Thoracic aorta (tissue), 2 donors: ENCODE data around the gene RBM6. TPM values are rescaled to one million over a fixed set of nuclear protein-coding genes. Genes with fewer than 3 reads are reported as not detected.

Experiments
- ATAC-seq: fragments of 150-250 bp; one replicate; pipeline ENCODE4 v1.8.0; 2017; ENCODE audit warnings: low read depth; ENCODE audit not compliant: insufficient number of reproducible peaks, low FRiP score
- DNase-seq: peaks from one replicate; pipeline ENCODE4 v3.0.0-alpha.2; 2020; ENCODE audit warnings: low spot score
- H3K27ac ChIP-seq, 2 donors: fragments of 200-600 bp; sonication (generic); 1 replicate in 1 of 2; 2 replicates in 1 of 2; pipeline ENCODE4 v1.5.1; 2016; ENCODE audit warnings: mild to moderate bottlenecking in 2 of 2, moderate library complexity in 2 of 2
- H3K27me3 ChIP-seq: fragments of 200-600 bp; sonication (generic); replicated peaks from 2 replicates; pipeline ENCODE4 v1.6.0; 2016; ENCODE audit warnings: mild to moderate bottlenecking; ENCODE audit not compliant: insufficient read depth
- H3K36me3 ChIP-seq: fragments of 200-600 bp; sonication (generic); one replicate; pipeline ENCODE4 v1.5.1; 2016
- H3K4me1 ChIP-seq, 2 donors: fragments of 200-600 bp; sonication (generic); 1 replicate in 1 of 2; 2 replicates in 1 of 2; pipeline versions ENCODE4 v1.5.1 to v1.6.0; 2016; ENCODE audit warnings: low read depth in 2 of 2, mild to moderate bottlenecking in 1 of 2; ENCODE audit not compliant: control insufficient read depth in 1 of 2
- H3K4me3 ChIP-seq: fragments of 200-600 bp; sonication (generic); 2 replicates; pipeline ENCODE4 v1.5.1; 2016; ENCODE audit warnings: mild to moderate bottlenecking
- H3K9me3 ChIP-seq: fragments of 200-600 bp; sonication (generic); 2 replicates; pipeline ENCODE4 v1.5.1; 2016
- total RNA-seq, 2 donors: library from RNA; depleted of rRNA; stranded (reverse); fragments of >200 nt; gene quantifications; one replicate each; pipeline versions ENCODE4 v1.1.0 to v1.2.3, GENCODE V29; 2016
- TF ChIP-seq, protein P1 (sequence below): fragments of 200-600 bp; sonication (generic); IDR thresholded peaks from one replicate; pipeline ENCODE4 v1.5.1; 2019; ENCODE audit warnings: antibody characterized with exemption

RBM6 gene
- total RNA-seq, 2 donors from 2014 or later: 99.6 to 181 TPM

DNA sequence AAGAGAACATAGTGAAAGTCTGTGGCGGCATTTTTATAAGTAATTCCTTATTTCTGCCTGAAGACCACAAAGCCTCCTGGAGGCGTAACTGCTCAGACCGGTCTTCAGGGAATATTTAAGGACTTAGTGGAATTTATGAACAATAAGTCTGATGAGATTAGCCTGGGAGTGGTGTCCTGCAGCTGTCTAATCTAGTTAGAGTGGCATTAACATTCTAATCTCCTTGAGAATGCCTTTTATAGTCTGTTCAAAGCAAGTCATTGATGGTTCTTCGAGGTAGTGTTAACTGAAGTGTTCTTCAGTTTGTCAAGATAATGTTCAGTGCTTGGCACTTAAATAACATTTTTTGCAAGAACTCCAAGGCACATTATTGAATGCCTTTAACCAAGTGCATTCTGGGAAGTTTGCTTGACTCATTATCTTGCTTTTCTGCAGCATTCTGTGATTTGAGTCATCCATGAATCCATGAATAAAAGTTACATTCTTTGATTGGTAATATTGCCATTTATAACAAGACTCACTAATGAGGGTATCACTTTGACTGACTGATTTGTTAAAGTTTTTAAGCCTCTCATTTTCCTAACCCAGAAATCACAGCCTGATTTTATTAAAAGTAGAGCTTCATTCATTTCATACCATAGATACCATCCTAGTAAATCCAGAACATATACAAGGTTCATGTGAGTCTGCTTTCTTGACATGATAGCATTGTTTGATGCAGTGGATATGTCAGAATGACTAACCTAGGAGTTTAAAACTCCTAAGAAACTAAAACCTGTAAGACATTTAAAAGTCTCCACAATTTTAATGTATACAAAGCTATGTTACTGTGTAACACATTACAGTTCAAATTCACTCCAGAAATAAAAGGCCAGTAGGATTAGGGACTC is 161.3 kb downstream of the RBM6 start:
- Histone ChIP-seq H3K27me3 (no peaks in the 10 kb centered on the region), H3K4me1 (no peaks in the 10 kb centered on the region), H3K36me3 (peaks cover 91% of the 10 kb centered on the region), H3K4me3 (no peak overlapping the region), H3K27ac (no peak overlapping the region), H3K9me3 (no peaks in the 10 kb centered on the region)
- DNase-seq (no peak), ATAC-seq (no peak)
- TF ChIP-seq, protein P1, sequence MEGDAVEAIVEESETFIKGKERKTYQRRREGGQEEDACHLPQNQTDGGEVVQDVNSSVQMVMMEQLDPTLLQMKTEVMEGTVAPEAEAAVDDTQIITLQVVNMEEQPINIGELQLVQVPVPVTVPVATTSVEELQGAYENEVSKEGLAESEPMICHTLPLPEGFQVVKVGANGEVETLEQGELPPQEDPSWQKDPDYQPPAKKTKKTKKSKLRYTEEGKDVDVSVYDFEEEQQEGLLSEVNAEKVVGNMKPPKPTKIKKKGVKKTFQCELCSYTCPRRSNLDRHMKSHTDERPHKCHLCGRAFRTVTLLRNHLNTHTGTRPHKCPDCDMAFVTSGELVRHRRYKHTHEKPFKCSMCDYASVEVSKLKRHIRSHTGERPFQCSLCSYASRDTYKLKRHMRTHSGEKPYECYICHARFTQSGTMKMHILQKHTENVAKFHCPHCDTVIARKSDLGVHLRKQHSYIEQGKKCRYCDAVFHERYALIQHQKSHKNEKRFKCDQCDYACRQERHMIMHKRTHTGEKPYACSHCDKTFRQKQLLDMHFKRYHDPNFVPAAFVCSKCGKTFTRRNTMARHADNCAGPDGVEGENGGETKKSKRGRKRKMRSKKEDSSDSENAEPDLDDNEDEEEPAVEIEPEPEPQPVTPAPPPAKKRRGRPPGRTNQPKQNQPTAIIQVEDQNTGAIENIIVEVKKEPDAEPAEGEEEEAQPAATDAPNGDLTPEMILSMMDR: no peak

DNA sequence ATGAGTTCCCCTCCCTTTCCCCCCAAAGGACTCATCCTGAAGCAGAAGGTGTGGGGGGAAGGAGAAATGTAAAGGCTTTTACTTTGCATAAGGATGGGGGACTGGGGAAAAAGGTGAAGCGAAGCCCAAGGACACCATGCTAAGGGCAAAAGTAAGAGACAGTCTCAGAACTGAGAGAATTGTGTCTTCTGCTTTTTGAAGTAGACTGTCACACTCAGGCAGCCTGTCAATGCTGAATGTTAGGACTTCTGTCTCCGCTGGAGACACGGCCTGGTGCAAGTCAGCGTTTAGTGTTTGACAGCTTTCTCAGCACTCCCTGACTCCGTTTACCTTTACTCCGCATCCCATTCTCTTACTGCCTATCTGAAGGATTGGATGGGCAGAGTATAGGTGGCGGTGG is 162.6 kb downstream of the RBM6 start:
- Histone ChIP-seq H3K36me3 (peaks cover 90% of the 10 kb centered on the region), H3K4me1 (no peaks in the 10 kb centered on the region), H3K27me3 (no peaks in the 10 kb centered on the region), H3K27ac (no peak overlapping the region), H3K9me3 (no peaks in the 10 kb centered on the region), H3K4me3 (no peak overlapping the region)
- ATAC-seq: no peak
- no peak for DNase-seq
- TF ChIP-seq, protein P1: no peak

DNA sequence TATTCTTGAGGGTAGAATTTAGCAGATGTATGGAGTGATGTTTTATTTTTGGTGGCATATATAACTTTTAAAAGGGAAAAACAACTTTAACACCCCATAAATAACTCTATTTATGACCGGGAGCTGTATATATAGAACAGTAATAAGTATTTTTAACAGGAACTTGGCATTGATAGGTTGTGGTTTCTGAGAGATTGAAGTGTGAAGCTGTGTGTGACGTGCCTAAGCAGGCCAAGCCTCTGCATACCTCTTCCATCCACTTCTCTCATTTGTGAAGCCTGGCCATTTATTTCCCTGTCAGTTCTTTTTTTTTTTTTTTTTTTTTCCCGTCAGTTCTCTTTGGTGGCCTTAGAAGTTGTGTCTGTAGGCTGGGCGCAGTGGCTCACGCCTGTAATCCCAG is 171.8 kb downstream of the RBM6 start:
- Histone ChIP-seq H3K36me3 (peaks cover 96% of the 10 kb centered on the region), H3K9me3 (no peaks in the 10 kb centered on the region), H3K4me1 (no peaks in the 10 kb centered on the region), H3K4me3 (no peak overlapping the region), H3K27me3 (no peaks in the 10 kb centered on the region), H3K27ac (no peak overlapping the region)
- TF ChIP-seq, protein P1: no peak
- no peak for ATAC-seq
- DNase-seq: no peak

DNA sequence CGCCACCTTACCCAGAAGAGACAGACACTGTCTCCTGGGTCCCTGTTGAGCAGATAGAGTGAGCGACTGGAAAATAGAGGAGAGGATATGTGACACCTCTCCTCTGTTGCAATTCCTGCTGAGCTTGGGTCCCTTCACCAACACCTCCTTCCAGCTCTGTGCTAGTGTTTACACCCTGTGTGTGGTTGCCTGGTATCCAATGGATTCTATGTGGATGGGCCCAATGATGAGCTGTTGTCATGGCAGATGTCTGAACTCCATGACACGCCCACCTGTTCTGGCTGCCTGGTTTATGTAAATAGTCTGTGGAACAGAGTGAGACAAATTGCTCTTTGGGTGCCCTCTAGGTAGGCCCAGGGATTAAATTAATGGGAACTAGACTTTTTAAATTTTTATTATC is 172.5 kb downstream of the RBM6 start:
- Histone ChIP-seq H3K36me3 (peaks cover 96% of the 10 kb centered on the region), H3K27ac (no peak overlapping the region), H3K4me3 (no peak overlapping the region), H3K27me3 (no peaks in the 10 kb centered on the region), H3K4me1 (no peaks in the 10 kb centered on the region), H3K9me3 (no peaks in the 10 kb centered on the region)
- TF ChIP-seq, protein P1: no peak
- no peak for ATAC-seq
- DNase-seq: no peak

DNA sequence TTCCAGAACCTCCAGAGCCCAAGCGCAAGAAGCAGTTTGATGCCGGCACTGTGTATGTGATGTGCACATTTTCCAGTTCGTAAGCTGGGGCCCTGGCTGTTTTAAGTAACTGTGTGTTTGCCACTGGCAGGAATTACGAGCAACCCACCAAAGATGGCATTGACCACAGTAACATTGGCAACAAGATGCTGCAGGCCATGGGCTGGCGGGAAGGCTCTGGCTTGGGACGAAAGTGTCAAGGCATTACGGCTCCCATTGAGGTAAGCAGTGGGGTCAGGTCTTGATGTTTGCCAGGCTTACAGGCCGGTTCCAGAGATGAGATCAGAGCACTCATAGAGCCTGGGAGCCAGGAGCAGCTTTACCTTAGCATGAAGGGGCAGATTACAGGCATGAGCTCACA is 177.2 kb downstream of the RBM6 start:
- ATAC-seq: no peak
- Histone ChIP-seq H3K4me3 (no peak overlapping the region), H3K4me1 (peaks cover 0 to 4% of the 10 kb centered on the region in 2 donors), H3K9me3 (no peaks in the 10 kb centered on the region), H3K27ac (no peak overlapping the region), H3K27me3 (no peaks in the 10 kb centered on the region), H3K36me3 (peaks cover 68% of the 10 kb centered on the region)
- TF ChIP-seq, protein P1: no peak
- DNase-seq: no peak
